ENCODE data around the gene NEUROG1. TPM values are rescaled to one million over a fixed set of nuclear protein-coding genes. Genes with fewer than 3 reads are reported as not detected.
A peak's percentile ranks its signal among the peaks of the same experiment; 100 is the strongest.

NEUROG1 gene
- total and polyA plus RNA-seq, 2 experiments from 2014 or later, result 0.16 TPM; not detected in 1

DNA sequence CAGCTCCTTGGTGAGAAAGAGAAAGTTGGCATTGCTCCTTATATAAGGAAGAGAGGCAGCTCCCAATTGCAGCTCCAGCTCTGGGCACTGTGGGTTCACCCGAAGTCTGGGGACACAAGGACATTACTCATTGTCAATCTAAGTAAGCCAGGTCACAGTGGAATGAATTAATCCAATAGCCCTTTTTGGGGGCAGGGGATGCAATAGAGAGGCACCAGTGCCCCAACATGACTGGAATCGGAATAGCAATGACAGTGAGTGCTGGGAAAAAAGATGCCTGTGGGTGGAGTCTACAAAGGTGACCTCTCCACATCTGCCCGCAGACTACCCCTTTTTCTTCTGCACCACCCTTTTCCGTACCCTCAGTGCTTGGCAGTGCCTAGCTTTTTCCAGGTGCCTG, 11.1 kb upstream of the NEUROG1 start:
- TF ChIP-seq POLR2AphosphoS5 (IDR thresholded peaks at IDR 0.05; ENCODE audit: low read depth), result no peak
- no peak for TF ChIP-seq EZH2phosphoT487 (IDR thresholded peaks at IDR 0.05; ENCODE audit: unreplicated experiment)
- TF ChIP-seq, protein P1, sequence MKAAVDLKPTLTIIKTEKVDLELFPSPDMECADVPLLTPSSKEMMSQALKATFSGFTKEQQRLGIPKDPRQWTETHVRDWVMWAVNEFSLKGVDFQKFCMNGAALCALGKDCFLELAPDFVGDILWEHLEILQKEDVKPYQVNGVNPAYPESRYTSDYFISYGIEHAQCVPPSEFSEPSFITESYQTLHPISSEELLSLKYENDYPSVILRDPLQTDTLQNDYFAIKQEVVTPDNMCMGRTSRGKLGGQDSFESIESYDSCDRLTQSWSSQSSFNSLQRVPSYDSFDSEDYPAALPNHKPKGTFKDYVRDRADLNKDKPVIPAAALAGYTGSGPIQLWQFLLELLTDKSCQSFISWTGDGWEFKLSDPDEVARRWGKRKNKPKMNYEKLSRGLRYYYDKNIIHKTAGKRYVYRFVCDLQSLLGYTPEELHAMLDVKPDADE (IDR thresholded peaks at IDR 0.05), result no peak
- TF ChIP-seq, protein P2, sequence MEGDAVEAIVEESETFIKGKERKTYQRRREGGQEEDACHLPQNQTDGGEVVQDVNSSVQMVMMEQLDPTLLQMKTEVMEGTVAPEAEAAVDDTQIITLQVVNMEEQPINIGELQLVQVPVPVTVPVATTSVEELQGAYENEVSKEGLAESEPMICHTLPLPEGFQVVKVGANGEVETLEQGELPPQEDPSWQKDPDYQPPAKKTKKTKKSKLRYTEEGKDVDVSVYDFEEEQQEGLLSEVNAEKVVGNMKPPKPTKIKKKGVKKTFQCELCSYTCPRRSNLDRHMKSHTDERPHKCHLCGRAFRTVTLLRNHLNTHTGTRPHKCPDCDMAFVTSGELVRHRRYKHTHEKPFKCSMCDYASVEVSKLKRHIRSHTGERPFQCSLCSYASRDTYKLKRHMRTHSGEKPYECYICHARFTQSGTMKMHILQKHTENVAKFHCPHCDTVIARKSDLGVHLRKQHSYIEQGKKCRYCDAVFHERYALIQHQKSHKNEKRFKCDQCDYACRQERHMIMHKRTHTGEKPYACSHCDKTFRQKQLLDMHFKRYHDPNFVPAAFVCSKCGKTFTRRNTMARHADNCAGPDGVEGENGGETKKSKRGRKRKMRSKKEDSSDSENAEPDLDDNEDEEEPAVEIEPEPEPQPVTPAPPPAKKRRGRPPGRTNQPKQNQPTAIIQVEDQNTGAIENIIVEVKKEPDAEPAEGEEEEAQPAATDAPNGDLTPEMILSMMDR (conservative IDR thresholded peaks at IDR 0.05; ENCODE audit: low read depth in 2 of 2), result peak in 1 of 2 experiments; percentile 31; a peak in 2 of 4 replicates
- TF ChIP-seq, protein P3, sequence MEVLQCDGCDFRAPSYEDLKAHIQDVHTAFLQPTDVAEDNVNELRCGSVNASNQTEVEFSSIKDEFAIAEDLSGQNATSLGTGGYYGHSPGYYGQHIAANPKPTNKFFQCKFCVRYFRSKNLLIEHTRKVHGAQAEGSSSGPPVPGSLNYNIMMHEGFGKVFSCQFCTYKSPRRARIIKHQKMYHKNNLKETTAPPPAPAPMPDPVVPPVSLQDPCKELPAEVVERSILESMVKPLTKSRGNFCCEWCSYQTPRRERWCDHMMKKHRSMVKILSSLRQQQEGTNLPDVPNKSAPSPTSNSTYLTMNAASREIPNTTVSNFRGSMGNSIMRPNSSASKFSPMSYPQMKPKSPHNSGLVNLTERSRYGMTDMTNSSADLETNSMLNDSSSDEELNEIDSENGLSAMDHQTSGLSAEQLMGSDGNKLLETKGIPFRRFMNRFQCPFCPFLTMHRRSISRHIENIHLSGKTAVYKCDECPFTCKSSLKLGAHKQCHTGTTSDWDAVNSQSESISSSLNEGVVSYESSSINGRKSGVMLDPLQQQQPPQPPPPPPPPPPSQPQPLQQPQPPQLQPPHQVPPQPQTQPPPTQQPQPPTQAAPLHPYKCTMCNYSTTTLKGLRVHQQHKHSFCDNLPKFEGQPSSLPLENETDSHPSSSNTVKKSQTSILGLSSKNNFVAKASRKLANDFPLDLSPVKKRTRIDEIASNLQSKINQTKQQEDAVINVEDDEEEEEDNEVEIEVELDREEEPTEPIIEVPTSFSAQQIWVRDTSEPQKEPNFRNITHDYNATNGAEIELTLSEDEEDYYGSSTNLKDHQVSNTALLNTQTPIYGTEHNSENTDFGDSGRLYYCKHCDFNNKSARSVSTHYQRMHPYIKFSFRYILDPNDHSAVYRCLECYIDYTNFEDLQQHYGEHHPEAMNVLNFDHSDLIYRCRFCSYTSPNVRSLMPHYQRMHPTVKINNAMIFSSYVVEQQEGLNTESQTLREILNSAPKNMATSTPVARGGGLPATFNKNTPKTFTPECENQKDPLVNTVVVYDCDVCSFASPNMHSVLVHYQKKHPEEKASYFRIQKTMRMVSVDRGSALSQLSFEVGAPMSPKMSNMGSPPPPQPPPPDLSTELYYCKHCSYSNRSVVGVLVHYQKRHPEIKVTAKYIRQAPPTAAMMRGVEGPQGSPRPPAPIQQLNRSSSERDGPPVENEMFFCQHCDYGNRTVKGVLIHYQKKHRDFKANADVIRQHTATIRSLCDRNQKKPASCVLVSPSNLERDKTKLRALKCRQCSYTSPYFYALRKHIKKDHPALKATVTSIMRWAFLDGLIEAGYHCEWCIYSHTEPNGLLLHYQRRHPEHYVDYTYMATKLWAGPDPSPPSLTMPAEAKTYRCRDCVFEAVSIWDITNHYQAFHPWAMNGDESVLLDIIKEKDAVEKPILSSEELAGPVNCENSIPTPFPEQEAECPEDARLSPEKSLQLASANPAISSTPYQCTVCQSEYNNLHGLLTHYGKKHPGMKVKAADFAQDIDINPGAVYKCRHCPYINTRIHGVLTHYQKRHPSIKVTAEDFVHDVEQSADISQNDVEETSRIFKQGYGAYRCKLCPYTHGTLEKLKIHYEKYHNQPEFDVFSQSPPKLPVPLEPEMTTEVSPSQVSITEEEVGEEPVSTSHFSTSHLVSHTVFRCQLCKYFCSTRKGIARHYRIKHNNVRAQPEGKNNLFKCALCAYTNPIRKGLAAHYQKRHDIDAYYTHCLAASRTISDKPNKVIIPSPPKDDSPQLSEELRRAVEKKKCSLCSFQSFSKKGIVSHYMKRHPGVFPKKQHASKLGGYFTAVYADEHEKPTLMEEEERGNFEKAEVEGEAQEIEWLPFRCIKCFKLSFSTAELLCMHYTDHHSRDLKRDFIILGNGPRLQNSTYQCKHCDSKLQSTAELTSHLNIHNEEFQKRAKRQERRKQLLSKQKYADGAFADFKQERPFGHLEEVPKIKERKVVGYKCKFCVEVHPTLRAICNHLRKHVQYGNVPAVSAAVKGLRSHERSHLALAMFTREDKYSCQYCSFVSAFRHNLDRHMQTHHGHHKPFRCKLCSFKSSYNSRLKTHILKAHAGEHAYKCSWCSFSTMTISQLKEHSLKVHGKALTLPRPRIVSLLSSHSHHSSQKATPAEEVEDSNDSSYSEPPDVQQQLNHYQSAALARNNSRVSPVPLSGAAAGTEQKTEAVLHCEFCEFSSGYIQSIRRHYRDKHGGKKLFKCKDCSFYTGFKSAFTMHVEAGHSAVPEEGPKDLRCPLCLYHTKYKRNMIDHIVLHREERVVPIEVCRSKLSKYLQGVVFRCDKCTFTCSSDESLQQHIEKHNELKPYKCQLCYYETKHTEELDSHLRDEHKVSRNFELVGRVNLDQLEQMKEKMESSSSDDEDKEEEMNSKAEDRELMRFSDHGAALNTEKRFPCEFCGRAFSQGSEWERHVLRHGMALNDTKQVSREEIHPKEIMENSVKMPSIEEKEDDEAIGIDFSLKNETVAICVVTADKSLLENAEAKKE (CRISPR knock-in tag; IDR thresholded peaks at IDR 0.05), result no peak
- no peak for TF ChIP-seq CREB1 (CRISPR knock-in tag; IDR thresholded peaks at IDR 0.05; ENCODE audit: low read depth)
- TF ChIP-seq STAT1 (IDR thresholded peaks at IDR 0.05; ENCODE audit: unreplicated experiment), result no peak
- Histone ChIP-seq H3F3A (replicated peaks; ENCODE audit: low read depth) (peaks cover 4% of the 10 kb centered on the region; the same call in 1 of the 2 replicates), H3K27me3 (ENCODE audit: insufficient read depth) (peaks cover 100% of the 10 kb centered on the region), H3K36me3 (ENCODE audit: insufficient read depth) (no peaks in the 10 kb centered on the region), H3K4me3 (no peak overlapping the region), H3K79me2 (replicated peaks; ENCODE audit: insufficient read depth) (no peaks in the 10 kb centered on the region), H3K9me2 (ENCODE audit: insufficient read depth) (no peaks in the 10 kb centered on the region), H2AFZ (no peak overlapping the region), H3K4me2 (no peak overlapping the region), H3K4me1 (ENCODE audit: insufficient read depth) (peaks cover 42% of the 10 kb centered on the region), H4K20me1 (replicated peaks; ENCODE audit: insufficient read depth) (peaks cover 24% of the 10 kb centered on the region), H3K27ac (ENCODE audit: low read depth) (no peak overlapping the region)
- Mint-ChIP-seq H3K27me3 (ENCODE audit: insufficient read depth, low read depth, poor library complexity) (peaks cover 96% of the 10 kb centered on the region), H3K9me3 (no peaks in the 10 kb centered on the region), H3K27ac (no peak overlapping the region), H3K4me1 (peaks cover 29% of the 10 kb centered on the region), H3K4me3 (no peak overlapping the region), H3K36me3 (ENCODE audit: low read depth) (no peaks in the 10 kb centered on the region)
- no peak for DNase-seq (ENCODE audit: low spot score)
- no peak for ATAC-seq
